Hindlimb muscle (tissue), 1 donor: Measurements from ENCODE around the gene PLPPR3. TPM values are rescaled to one million over a fixed set of nuclear protein-coding genes. Genes with fewer than 3 reads are reported as not detected.
"Not testable (repeated sequence)": the region's sequence is repeated elsewhere in the genome, so short reads cannot be mapped to it uniquely, and the experiment has no call there.

Experiments used
- DNase-seq: peaks from one replicate; pipeline ENCODE4 v3.0.0-alpha.2; 2013
- polyA plus RNA-seq: library from polyadenylated mRNA; unstranded; fragments of 120-200 nt; gene quantifications from one replicate; pipeline ENCODE4 v1.2.1, GENCODE V29; 2013; ENCODE audit not compliant: insufficient read length

PLPPR3 gene
- polyA plus RNA-seq, 1 donor = not detected

GRCh38 chr19:827314-827709 lies 5.6 kb upstream of the PLPPR3 start:
- no peak for DNase-seq

DNA sequence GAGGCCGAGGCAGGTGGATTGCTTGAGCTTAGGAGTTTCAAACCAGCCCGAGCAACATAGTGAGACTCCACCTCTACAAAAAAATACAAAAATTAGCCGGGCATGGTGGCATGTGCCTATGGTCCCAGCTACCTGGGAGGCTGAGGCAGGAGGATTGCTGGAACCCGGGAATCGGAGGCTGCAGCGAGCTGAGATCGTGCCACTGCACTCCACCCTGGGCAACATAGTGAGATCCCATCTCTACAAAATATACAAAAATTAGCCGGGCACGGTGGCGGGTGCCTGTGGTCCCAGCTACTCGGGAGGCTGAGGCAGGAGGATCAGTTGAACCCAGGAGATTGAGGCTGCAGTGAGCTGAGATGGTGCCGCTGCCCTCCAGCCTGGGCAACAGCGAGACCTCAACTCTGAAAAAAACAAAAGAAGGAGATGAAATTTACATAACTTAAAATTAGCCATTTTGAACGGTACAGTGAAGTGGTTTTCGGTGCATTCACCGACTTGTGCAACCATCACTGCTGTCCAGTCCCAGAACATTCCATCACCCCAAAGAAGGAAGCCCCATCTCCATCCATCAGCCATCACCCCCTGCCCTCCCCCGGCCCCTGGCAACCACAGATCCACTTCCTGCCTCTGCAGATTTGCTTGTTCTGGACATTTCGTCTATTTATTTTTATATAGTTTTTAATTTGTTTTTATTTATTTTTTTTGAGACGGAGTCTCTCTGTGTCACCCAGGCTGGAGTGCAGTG lies 4.3 kb upstream of the PLPPR3 start:
- no peak for DNase-seq

DNA sequence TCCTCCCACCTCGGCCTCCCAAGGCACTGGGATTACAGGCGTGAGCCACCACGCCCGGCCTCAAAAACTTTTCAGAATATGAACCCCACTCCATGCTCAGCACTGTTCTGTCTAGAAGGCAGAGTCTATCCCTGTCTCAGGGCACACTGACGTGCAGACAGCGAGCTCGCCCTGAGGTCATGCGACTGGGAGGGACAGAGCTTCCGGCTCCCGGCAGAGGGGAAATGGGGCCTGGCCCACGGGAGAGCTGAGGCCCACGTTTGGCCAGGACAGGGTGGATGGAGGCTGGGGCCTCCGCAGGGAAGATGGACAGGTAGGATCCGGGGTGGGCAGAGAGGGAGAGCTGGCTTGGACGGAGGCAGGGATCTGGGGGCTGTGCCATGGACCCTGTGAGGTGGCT lies 3.1 kb upstream of the PLPPR3 start:
- no peak for DNase-seq

GRCh38 chr19:823565-824121 lies 1.9 kb upstream of the PLPPR3 start:
- no peak for DNase-seq

- no peak for DNase-seq
Observed at GRCh38 chr19:821231-821824, 427 bp downstream of the PLPPR3 start.

GRCh38 chr19:820212-820611 lies 1.5 kb downstream of the PLPPR3 start:
- DNase-seq = not testable (repeated sequence)

DNA sequence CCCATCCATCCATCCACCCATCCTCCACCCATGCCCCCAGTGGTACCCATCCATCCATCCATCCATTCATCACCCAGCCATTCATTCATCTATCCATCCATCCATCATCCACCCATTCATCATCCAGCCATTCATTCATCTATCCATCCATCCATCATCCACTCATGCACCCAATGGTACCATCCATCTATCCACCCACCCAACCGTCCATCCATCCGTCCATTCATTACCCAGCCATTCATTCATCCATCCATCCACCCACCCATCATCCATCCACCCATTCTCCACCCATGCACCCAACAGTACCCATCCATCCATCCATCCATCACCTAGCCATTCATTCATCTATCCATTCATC lies 5.3 kb downstream of the PLPPR3 start:
- no peak for DNase-seq

DNA sequence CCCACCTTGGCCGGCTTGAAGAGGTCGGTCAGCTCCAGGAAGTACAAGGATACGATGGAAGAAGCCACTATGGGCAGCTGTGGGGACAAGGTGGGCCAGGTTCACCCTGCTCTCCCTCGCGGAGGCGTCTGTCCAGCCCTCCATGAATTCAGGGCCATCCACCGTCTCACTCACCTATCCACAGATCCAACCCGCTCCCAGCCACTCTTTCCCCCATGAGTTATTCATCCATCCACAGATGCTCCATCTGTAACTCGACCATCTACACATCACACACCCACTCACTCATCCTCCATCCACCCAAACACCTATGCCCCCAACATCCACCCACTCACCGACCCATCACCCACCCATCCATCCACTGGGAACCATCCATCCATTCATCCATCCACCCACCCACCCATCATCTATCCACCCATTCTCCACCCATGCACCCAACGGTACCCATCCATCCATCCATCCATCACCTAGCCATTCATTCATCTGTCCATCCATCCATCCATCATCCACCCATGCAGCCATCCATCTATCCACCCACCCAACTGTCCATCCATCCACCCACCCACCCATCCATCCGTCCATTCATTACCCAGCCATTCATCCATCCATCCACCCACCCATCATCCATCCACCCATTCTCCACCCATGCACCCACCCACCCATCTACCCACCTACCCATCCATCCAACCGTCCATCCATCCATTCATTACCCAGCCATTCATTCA lies 5.8 kb downstream of the PLPPR3 start:
- DNase-seq = no peak

DNA sequence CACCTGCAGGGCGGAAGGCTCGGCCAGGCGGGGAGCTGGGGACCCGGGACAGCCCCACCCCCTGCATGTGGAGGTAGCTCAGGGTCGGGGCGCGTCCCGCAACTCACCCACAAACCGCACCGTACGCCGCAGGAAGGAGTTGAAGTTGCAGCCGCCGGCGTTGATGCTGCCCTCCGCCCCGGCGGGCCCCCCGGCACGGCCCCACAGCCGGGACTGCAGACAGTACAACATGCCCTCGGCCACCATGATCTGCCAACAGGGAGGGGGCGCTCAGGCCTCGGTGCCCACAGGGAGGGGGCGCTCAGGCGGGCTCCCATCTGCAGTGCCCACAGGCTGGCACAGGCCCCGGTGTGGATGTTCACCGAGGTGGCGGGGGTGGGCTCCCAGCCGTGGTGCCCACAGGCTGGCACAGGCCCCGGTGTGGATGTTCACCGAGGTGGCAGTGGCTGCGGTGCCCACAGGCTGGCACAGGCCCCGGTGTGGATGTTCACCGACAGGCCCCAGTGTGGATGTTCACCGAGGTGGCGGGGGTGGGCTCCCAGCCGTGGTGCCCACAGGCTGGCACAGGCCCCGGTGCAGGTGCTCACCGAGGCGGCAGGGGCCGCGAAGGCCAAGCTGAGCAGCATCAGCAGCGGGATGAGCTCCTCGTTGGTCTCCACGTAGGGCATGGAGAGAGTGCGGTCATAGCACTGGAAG lies 6.5 kb downstream of the PLPPR3 start:
- DNase-seq = no peak

- no peak for DNase-seq
Observed at GRCh38 chr19:814152-815078, 7.3 kb downstream of the PLPPR3 start.

- DNase-seq = no peak
Observed at GRCh38 chr19:813219-814151, 8.3 kb downstream of the PLPPR3 start.

GRCh38 chr19:812747-813218 lies 9.0 kb downstream of the PLPPR3 start:
- DNase-seq = no peak

DNA sequence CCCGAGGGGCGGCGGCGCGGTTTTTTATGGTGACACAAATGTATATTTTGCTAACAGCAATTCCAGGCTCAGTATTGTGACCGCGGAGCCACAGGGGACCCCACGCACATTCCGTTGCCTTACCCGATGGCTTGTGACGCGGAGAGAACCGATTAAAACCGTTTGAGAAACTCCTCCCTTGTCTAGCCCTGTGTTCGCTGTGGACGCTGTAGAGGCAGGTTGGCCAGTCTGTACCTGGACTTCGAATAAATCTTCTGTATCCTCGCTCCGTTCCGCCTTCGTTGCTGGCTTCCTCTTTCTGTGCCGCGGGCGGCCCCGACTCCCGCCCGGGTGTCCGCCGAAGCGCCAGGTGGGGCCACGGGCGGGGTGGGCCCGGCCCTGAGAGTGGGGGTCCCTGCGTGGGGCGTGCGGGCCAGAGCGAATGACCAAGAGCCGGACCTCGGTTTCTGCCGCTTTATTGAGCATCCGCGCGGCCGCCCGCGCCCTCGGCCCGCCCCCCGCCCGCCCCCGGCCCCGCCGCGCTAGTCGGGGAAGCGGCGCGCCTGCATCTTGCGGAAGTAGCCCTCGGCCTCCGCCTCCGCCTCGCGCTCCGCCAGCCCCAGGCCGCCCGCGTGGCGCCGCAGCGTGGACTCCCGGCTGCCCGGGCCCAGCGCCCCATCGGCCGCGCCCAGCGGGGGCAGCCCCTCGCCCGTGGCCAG lies 9.6 kb downstream of the PLPPR3 start:
- no peak for DNase-seq

- DNase-seq = no peak
Observed at GRCh38 chr19:811506-812048, 10.2 kb downstream of the PLPPR3 start.

DNA sequence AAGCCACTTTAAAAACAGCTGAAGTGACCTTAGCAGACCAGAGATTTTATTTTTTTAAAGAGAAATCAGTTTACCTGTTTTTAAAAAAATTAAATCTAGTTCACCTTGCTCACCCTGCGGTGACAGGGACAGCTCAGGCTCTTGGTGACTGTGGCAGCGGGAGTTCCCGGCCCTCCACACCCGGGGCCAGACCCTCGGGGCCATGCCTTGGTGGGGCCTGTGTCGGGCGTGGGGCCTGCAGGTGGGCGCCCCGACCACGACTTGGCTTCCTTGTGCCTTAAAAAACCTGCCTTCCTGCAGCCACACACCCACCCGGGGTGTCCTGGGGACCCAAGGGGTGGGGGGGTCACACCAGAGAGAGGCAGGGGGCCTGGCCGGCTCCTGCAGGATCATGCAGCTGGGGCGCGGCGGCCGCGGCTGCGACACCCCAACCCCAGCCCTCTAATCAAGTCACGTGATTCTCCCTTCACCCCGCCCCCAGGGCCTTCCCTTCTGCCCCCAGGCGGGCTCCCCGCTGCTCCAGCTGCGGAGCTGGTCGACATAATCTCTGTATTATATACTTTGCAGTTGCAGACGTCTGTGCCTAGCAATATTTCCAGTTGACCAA lies 10.8 kb downstream of the PLPPR3 start:
- DNase-seq = no peak

GRCh38 chr19:810077-810855 lies 11.5 kb downstream of the PLPPR3 start:
- no peak for DNase-seq

GRCh38 chr19:808423-808775 lies 13.4 kb downstream of the PLPPR3 start:
- no peak for DNase-seq
